Lower leg skin (tissue), 4 donors: ENCODE data around the gene GPR141. TPM values are rescaled to one million over a fixed set of nuclear protein-coding genes. Genes with fewer than 3 reads are reported as not detected.

Experiments
- DNase-seq, 2 donors: peaks; one replicate each; pipeline ENCODE4 v3.0.0-alpha.2; 2019; ENCODE audit warnings: low spot score in 2 of 2
- H3K4me3 ChIP-seq: fragments of 200-600 bp; sonication (generic); 2 replicates; pipeline ENCODE4 v1.5.1; 2017; ENCODE audit warnings: mild to moderate bottlenecking, low read depth; ENCODE audit not compliant: poor library complexity, severe bottlenecking
- CTCF ChIP-seq, 3 donors: fragments of 450-650 bp; IDR thresholded peaks; one replicate each; pipeline ENCODE4 v1.5.1; 2016; ENCODE audit warnings: antibody characterized with exemption in 3 of 3, mild to moderate bottlenecking in 3 of 3, moderate library complexity in 2 of 3
- POLR2A ChIP-seq, 2 donors: fragments of 450-650 bp; IDR thresholded peaks; one replicate each; pipeline ENCODE4 v1.6.1; 2016 to 2017; ENCODE audit warnings: antibody characterized with exemption in 2 of 2, mild to moderate bottlenecking in 1 of 2, moderate library complexity in 1 of 2
- WGBS, 2 donors: methylation state at CpG; one replicate each; pipeline ENCODE4 v1.1.5; 2018; 5-methylcytosine and 5-hydroxymethylcytosine counted together
- intact Hi-C: fragments of 100-400 bp; cut with DNase I; formaldehyde crosslinking; loops from one replicate; pipeline ENCODE4 v1.15.0; 2023; ENCODE audit warnings: low total_unique reads
- total RNA-seq, 4 donors: library from RNA; depleted of rRNA; stranded (reverse); fragments of >200 nt; gene quantifications; one replicate each; pipeline ENCODE4 v1.1.0, GENCODE V29; 2016

Gene GPR141
- total RNA-seq, 4 donors from 2014 or later = 0.39 to 1.6 (median 0.49) TPM; not detected in 1

GRCh38 chr7:37732888-37733287, 49.3 kb downstream of the GPR141 start:
- H3K4me3 ChIP-seq = no peak overlapping the region
- WGBS, 2 donors = 47 to 56% methylated on average over 2 of the region's 2 CpGs
- peak in 1 of 2 donors; percentile 35 for DNase-seq
- TF ChIP-seq CTCF (IDR thresholded peaks at IDR 0.05) (no peak), POLR2A (IDR thresholded peaks at IDR 0.05) (no peak)
- intact Hi-C loops = no loop called here

GRCh38 chr7:37735196-37735595, 51.6 kb downstream of the GPR141 start:
- no peak for DNase-seq
- H3K4me3 ChIP-seq = no peak overlapping the region
- intact Hi-C loops = no loop called here
- no peak for TF ChIP-seq POLR2A (IDR thresholded peaks at IDR 0.05)
- no peak for TF ChIP-seq CTCF (IDR thresholded peaks at IDR 0.05)

- no peak for DNase-seq
- TF ChIP-seq POLR2A (IDR thresholded peaks at IDR 0.05) (no peak), CTCF (IDR thresholded peaks at IDR 0.05) (no peak)
- 28 to 33% methylated on average over 1 of the region's 1 CpG for WGBS, 2 donors
- intact Hi-C loops = no loop called here
- no peak overlapping the region for H3K4me3 ChIP-seq
These were observed 54.8 kb downstream of the GPR141 start for GRCh38 chr7:37738321-37738720.

- TF ChIP-seq POLR2A (IDR thresholded peaks at IDR 0.05) (no peak), CTCF (IDR thresholded peaks at IDR 0.05) (no peak)
- no peak for DNase-seq
- WGBS, 2 donors = 93 to 99% methylated on average over 7 of the region's 7 CpGs
- intact Hi-C loops = no loop called here
- no peak overlapping the region for H3K4me3 ChIP-seq
These were observed 56.8 kb downstream of the GPR141 start for GRCh38 chr7:37740398-37740797.

GRCh38 chr7:37741776-37742175, 58.2 kb downstream of the GPR141 start:
- no peak overlapping the region for H3K4me3 ChIP-seq
- DNase-seq = no peak
- no peak for TF ChIP-seq CTCF (IDR thresholded peaks at IDR 0.05)
- no peak for TF ChIP-seq POLR2A (IDR thresholded peaks at IDR 0.05)
- WGBS, 2 donors = 32 to 44% methylated on average over 2 of the region's 2 CpGs
- intact Hi-C loops = no loop called here

GRCh38 chr7:37751096-37751495, 67.5 kb downstream of the GPR141 start:
- intact Hi-C loops = no loop called here
- WGBS, 2 donors = 59 to 80% methylated on average over 1 of the region's 1 CpG
- H3K4me3 ChIP-seq = no peak overlapping the region
- no peak for DNase-seq
- no peak for TF ChIP-seq CTCF (IDR thresholded peaks at IDR 0.05)
- no peak for TF ChIP-seq POLR2A (IDR thresholded peaks at IDR 0.05)
